ENCODE results near the gene CLEC19A. TPM values are rescaled to one million over a fixed set of nuclear protein-coding genes. Genes with fewer than 3 reads are reported as not detected.

CLEC19A gene
- total RNA-seq, 1 experiment from 2014 or later, result not detected

DNA sequence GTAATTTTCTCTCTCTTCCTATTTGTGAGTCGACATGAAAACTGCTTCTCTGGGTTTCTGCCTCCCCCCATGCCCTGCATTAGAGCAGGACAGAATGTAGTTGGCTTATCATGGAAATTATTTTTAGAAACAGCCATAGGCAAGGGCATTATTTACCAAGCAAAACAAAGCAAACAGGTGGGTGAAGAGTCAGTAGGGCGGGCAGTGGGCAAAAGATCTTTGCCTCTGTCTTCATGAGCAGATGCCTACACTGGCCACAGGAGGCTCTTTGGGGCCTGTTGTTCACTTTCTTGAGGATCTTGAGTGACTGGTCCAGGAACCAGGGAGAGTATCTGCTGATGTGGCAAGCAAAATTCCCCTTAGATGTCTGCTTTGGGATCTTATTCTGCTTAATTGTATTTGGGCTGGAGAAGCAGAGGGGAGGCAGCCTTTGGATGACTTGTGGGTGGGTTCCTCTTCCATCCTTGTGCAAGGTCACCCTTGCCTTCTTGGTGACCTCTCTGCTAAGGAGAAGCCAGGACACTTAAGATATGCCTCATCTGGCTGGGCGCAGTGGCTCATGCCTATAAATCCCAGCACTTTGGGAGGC is 42.5 kb upstream of the CLEC19A start:
- H3K36me3 ChIP-seq (ENCODE audit: control insufficient read depth, insufficient read depth, low read length), result no peaks in the 10 kb centered on the region
- H3K4me1 ChIP-seq (ENCODE audit: control insufficient read depth, insufficient read depth, low read length), result no peaks in the 10 kb centered on the region
- intact Hi-C loops (cut with micrococcal nuclease; ENCODE audit: unreplicated experiment) (no loop called here), in situ Hi-C loops (cut with HindIII; ENCODE audit: low pct_unique_long_range_greater_than_20kb, low sequenced_read_pairs) (no loop called here)
- ATAC-seq (no peak), DNase-seq (ENCODE audit: low read depth, low spot score) (no peak)
- H3K4me3 ChIP-seq (ENCODE audit: low read depth in 2 of 2, low read length in 2 of 2), result no peak overlapping the region
- no peak overlapping the region for H3K27ac ChIP-seq (ENCODE audit: low read length)
- no peaks in the 10 kb centered on the region for H3K27me3 ChIP-seq (ENCODE audit: control insufficient read depth, insufficient read depth, low read length)
- H3K9me3 ChIP-seq (ENCODE audit: control insufficient read depth, insufficient read depth, low read depth, low read length), result peaks cover 3% of the 10 kb centered on the region; the same call in 1 of the 2 replicates
- ChIA-PET CTCF (no interaction called here), POLR2A (no interaction called here)
- TF ChIP-seq, protein P1, sequence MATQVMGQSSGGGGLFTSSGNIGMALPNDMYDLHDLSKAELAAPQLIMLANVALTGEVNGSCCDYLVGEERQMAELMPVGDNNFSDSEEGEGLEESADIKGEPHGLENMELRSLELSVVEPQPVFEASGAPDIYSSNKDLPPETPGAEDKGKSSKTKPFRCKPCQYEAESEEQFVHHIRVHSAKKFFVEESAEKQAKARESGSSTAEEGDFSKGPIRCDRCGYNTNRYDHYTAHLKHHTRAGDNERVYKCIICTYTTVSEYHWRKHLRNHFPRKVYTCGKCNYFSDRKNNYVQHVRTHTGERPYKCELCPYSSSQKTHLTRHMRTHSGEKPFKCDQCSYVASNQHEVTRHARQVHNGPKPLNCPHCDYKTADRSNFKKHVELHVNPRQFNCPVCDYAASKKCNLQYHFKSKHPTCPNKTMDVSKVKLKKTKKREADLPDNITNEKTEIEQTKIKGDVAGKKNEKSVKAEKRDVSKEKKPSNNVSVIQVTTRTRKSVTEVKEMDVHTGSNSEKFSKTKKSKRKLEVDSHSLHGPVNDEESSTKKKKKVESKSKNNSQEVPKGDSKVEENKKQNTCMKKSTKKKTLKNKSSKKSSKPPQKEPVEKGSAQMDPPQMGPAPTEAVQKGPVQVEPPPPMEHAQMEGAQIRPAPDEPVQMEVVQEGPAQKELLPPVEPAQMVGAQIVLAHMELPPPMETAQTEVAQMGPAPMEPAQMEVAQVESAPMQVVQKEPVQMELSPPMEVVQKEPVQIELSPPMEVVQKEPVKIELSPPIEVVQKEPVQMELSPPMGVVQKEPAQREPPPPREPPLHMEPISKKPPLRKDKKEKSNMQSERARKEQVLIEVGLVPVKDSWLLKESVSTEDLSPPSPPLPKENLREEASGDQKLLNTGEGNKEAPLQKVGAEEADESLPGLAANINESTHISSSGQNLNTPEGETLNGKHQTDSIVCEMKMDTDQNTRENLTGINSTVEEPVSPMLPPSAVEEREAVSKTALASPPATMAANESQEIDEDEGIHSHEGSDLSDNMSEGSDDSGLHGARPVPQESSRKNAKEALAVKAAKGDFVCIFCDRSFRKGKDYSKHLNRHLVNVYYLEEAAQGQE (IDR thresholded peaks at IDR 0.05; ENCODE audit: insufficient read depth in 1 of 2, low read depth in 2 of 2, low read length in 1 of 2), result no peak
- TF ChIP-seq TCF7L2 (IDR thresholded peaks at IDR 0.05; ENCODE audit: low read depth, low read length), result no peak
- no peak for TF ChIP-seq SIN3A (IDR thresholded peaks at IDR 0.05; ENCODE audit: borderline replicate concordance, insufficient read depth, low read depth, low read length)
- TF ChIP-seq POLR2AphosphoS5 (IDR thresholded peaks at IDR 0.05; ENCODE audit: low read depth, low read length), result no peak
- TF ChIP-seq, protein P2, sequence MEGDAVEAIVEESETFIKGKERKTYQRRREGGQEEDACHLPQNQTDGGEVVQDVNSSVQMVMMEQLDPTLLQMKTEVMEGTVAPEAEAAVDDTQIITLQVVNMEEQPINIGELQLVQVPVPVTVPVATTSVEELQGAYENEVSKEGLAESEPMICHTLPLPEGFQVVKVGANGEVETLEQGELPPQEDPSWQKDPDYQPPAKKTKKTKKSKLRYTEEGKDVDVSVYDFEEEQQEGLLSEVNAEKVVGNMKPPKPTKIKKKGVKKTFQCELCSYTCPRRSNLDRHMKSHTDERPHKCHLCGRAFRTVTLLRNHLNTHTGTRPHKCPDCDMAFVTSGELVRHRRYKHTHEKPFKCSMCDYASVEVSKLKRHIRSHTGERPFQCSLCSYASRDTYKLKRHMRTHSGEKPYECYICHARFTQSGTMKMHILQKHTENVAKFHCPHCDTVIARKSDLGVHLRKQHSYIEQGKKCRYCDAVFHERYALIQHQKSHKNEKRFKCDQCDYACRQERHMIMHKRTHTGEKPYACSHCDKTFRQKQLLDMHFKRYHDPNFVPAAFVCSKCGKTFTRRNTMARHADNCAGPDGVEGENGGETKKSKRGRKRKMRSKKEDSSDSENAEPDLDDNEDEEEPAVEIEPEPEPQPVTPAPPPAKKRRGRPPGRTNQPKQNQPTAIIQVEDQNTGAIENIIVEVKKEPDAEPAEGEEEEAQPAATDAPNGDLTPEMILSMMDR (IDR thresholded peaks at IDR 0.05), result no peak
- no TSS peak for BruUV-seq (replicated peaks)

DNA sequence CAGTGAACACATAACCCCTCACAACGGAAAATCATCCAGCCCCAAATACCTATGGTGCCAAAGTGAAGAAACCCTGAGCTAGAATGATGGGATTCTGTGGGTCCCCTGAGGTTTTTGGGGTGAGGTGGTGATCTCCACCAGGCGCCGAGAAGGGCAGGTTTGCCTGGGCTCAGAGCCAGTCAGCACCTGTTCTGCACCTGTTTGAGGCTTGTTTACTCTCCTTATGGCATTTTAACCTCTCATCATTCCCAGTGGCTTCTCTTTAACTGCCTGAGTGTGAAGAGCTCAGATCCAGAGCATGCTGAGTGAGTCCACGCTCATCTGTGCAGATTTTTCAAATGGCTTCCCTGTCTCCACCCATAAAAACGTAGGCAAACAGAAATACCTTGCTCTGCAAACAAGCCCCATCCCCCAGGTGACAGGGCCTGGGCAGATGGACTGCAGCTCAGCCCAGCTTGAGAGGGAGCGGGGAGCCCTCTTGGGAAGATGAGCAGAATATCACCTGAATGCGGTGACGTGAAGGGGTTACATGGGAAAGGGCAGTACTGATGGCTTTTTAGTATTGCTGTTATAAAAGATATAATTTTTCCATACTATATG is 40.1 kb upstream of the CLEC19A start:
- in situ Hi-C loops (cut with HindIII; ENCODE audit: low pct_unique_long_range_greater_than_20kb, low sequenced_read_pairs) (no loop called here), intact Hi-C loops (cut with micrococcal nuclease; ENCODE audit: unreplicated experiment) (no loop called here)
- no peak overlapping the region for H3K27ac ChIP-seq (ENCODE audit: low read length)
- H3K4me1 ChIP-seq (ENCODE audit: control insufficient read depth, insufficient read depth, low read length), result no peaks in the 10 kb centered on the region
- ChIA-PET POLR2A (no interaction called here), CTCF (no interaction called here)
- BruUV-seq (replicated peaks), result no TSS peak
- ATAC-seq, result no peak
- TF ChIP-seq SIN3A (IDR thresholded peaks at IDR 0.05; ENCODE audit: borderline replicate concordance, insufficient read depth, low read depth, low read length) (no peak), POLR2AphosphoS5 (IDR thresholded peaks at IDR 0.05; ENCODE audit: low read depth, low read length) (no peak), TCF7L2 (IDR thresholded peaks at IDR 0.05; ENCODE audit: low read depth, low read length) (no peak)
- TF ChIP-seq, protein P1 (IDR thresholded peaks at IDR 0.05; ENCODE audit: insufficient read depth in 1 of 2, low read depth in 2 of 2, low read length in 1 of 2), result no peak
- TF ChIP-seq, protein P2 (IDR thresholded peaks at IDR 0.05), result no peak
- H3K9me3 ChIP-seq (ENCODE audit: control insufficient read depth, insufficient read depth, low read depth, low read length), result no peaks in the 10 kb centered on the region; the same call in 1 of the 2 replicates
- no peak overlapping the region for H3K4me3 ChIP-seq (ENCODE audit: low read depth in 2 of 2, low read length in 2 of 2)
- no peaks in the 10 kb centered on the region for H3K27me3 ChIP-seq (ENCODE audit: control insufficient read depth, insufficient read depth, low read length)
- no peak for DNase-seq (ENCODE audit: low read depth, low spot score)
- no peaks in the 10 kb centered on the region for H3K36me3 ChIP-seq (ENCODE audit: control insufficient read depth, insufficient read depth, low read length)

Data from Panc1 (cell line).